Effector memory CD4-positive, alpha-beta T cell (primary cell): ENCODE results near the gene TRAF2.
"Not testable (repeated sequence)": the region's sequence is repeated elsewhere in the genome, so short reads cannot be mapped to it uniquely, and the experiment has no call there.

Source experiments
- DNase-seq, 3 donors: peaks; one replicate each; pipeline ENCODE4 v3.0.0-alpha.2; 2020
- H3K27ac ChIP-seq: 2 replicates; pipeline ENCODE4 v1.7.0; 2013; ENCODE audit warnings: mild to moderate bottlenecking, low read length, moderate library complexity; ENCODE audit not compliant: insufficient read depth, poor library complexity, severe bottlenecking
- H3K27me3 ChIP-seq: replicated peaks from 2 replicates; pipeline ENCODE4 v1.7.0; 2013; ENCODE audit warnings: mild to moderate bottlenecking, low read length; ENCODE audit not compliant: insufficient read depth, control insufficient read depth, poor library complexity, severe bottlenecking
- H3K36me3 ChIP-seq: 2 replicates; pipeline ENCODE4 v1.7.0; 2013; ENCODE audit warnings: mild to moderate bottlenecking, low read length, moderate library complexity; ENCODE audit not compliant: control insufficient read depth, insufficient read depth
- H3K4me1 ChIP-seq: 2 replicates; pipeline ENCODE4 v1.7.0; 2013; ENCODE audit warnings: low read length, mild to moderate bottlenecking; ENCODE audit not compliant: control insufficient read depth, insufficient read depth, poor library complexity, severe bottlenecking
- H3K4me3 ChIP-seq: 2 replicates; pipeline ENCODE4 v1.7.0; 2013; ENCODE audit warnings: low read length, low read depth, mild to moderate bottlenecking; ENCODE audit not compliant: insufficient read depth, poor library complexity, severe bottlenecking
- H3K9me3 ChIP-seq: 2 replicates; pipeline ENCODE4 v1.7.0; 2013; ENCODE audit warnings: mild to moderate bottlenecking, low read length, moderate library complexity; ENCODE audit not compliant: control insufficient read depth
- total RNA-seq, 3 donors: gene quantifications; one replicate each; lab custom pipeline; 2026; lab: John Stamatoyannopoulos, UW

The TRAF2 gene
- total RNA-seq: 21.3 to 22.7 (median 21.8) reads per million in 3 donors

GRCh38 chr9:136885950-136886578 is at the start of gene TRAF2:
Gene TRAF2, plus strand, starts transcription at chr9:136886516. Its CDS starts 12,225 bp downstream, at chr9:136898741.
- Histone ChIP-seq H3K27me3 (no peaks in the 10 kb centered on the region), H3K27ac (peak within 1 kb of the TSS; percentile 95), H3K4me3 (peak within 1 kb of the TSS; percentile 70), H3K9me3 (no peaks in the 10 kb centered on the region), H3K4me1 (peaks cover 41% of the 10 kb centered on the region), H3K36me3 (peaks cover 7% of the 10 kb centered on the region)
- DNase-seq: peak; percentile 93 to 96 (median 94)

- peaks cover 4% of the 10 kb centered on the region for H3K4me1 ChIP-seq
- no peaks in the 10 kb centered on the region for H3K27me3 ChIP-seq
- H3K9me3 ChIP-seq: no peaks in the 10 kb centered on the region
- no peak for DNase-seq
- no peak overlapping the region for H3K4me3 ChIP-seq
- H3K36me3 ChIP-seq: peaks cover 8% of the 10 kb centered on the region
- H3K27ac ChIP-seq: no peak overlapping the region
Observed at GRCh38 chr9:136837146-136837855, 49.0 kb upstream of the TRAF2 start.

- H3K27ac ChIP-seq, H3K27me3 ChIP-seq, H3K4me3 ChIP-seq, H3K4me1 ChIP-seq, H3K36me3 ChIP-seq, DNase-seq, H3K9me3 ChIP-seq: not testable (repeated sequence)
Observed at GRCh38 chr9:136837856-136838277, 48.4 kb upstream of the TRAF2 start.

- DNase-seq: no peak
- H3K27ac ChIP-seq: no peak overlapping the region
- no peaks in the 10 kb centered on the region for H3K27me3 ChIP-seq
- no peak overlapping the region for H3K4me3 ChIP-seq
- H3K9me3 ChIP-seq: no peaks in the 10 kb centered on the region
- H3K36me3 ChIP-seq: peaks cover 5% of the 10 kb centered on the region
- peaks cover 7% of the 10 kb centered on the region for H3K4me1 ChIP-seq
Observed at GRCh38 chr9:136838314-136839228, 47.7 kb upstream of the TRAF2 start.

- Histone ChIP-seq H3K27me3 (peaks cover 6% of the 10 kb centered on the region), H3K4me3 (no peak overlapping the region), H3K36me3 (peaks cover 5% of the 10 kb centered on the region), H3K27ac (no peak overlapping the region), H3K4me1 (peaks cover 15% of the 10 kb centered on the region), H3K9me3 (no peaks in the 10 kb centered on the region)
- no peak for DNase-seq
Observed at GRCh38 chr9:136839229-136840139, 46.8 kb upstream of the TRAF2 start.

GRCh38 chr9:136840140-136840876 is 46.0 kb upstream of the TRAF2 start:
- Histone ChIP-seq H3K27ac (no peak overlapping the region), H3K27me3 (peaks cover 12% of the 10 kb centered on the region), H3K36me3 (peaks cover 5% of the 10 kb centered on the region), H3K9me3 (no peaks in the 10 kb centered on the region), H3K4me3 (no peak overlapping the region), H3K4me1 (peaks cover 20% of the 10 kb centered on the region)
- no peak for DNase-seq

- Histone ChIP-seq H3K9me3 (no peaks in the 10 kb centered on the region), H3K36me3 (peaks cover 5% of the 10 kb centered on the region)
Observed at GRCh38 chr9:136840877-136841645, 45.3 kb upstream of the TRAF2 start.

GRCh38 chr9:136841646-136842379 is 44.5 kb upstream of the TRAF2 start:
- H3K36me3 ChIP-seq, H3K27ac ChIP-seq, DNase-seq, H3K9me3 ChIP-seq: not testable (repeated sequence)
- Histone ChIP-seq H3K4me3 (peak overlapping the region; percentile 78), H3K4me1 (peaks cover 25% of the 10 kb centered on the region), H3K27me3 (peaks cover 24% of the 10 kb centered on the region)

More at GRCh38 chr9:136840877-136841645, 45.3 kb upstream of the TRAF2 start:
- Histone ChIP-seq H3K4me3 (no peak overlapping the region), H3K27ac (no peak overlapping the region), H3K4me1 (peaks cover 22% of the 10 kb centered on the region), H3K27me3 (peaks cover 19% of the 10 kb centered on the region)
- DNase-seq: no peak
